Measurements from ENCODE around the gene PSMB7. TPM values are rescaled to one million over a fixed set of nuclear protein-coding genes. Genes with fewer than 3 reads are reported as not detected.

Gene PSMB7
- total and polyA plus RNA-seq, 12 donors: 148 to 308 (median 163) TPM

DNA sequence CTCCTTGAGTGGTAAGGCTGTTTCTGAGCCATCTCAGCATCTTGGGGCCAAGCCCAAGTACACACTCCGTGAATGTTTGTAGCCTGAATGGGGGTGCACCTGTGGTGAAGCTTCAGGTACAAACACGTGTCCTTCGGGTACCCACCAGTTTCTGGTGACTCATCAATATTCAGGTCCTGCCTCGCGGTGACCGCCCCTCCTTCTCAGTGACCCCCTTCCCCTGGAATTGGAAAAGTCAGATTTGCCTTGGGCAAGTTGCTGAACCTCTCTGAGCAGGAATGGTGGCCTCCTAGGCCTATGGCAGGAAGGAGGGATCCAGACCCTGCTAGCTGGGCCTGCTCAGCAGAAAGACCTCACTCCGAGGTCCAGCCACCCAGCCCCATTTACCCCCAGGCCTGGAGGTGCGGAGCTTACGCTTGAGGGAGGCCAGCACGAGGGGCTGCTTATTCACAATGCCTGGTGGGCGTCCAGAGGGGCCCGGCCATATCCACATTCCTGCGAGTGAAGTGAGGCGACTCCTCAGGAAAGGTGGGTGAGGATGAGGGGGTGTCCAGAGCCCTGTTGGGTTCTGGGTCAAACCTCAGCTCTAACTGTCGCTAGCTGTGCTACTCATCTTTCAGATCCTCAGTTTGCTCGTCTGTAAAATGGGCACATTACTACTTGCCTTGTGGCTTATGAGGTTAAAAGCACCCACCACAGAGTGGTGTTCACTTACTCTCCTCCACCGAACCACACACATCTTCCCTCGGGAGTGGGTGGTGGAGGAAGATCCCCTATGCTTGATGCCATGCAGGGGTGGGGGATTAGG lies 42.0 kb upstream of the PSMB7 start:
- H3K27ac ChIP-seq: no peak overlapping the region
- H3K4me3 ChIP-seq: no peak overlapping the region
- ATAC-seq (no peak), DNase-seq (no peak)
- peaks cover 0 to 12% (median 0%) of the 10 kb centered on the region in 11 donors for H3K9me3 ChIP-seq
- intact Hi-C loops (cut with DNase I): no loop called here
- no peak for TF ChIP-seq CTCF (IDR thresholded peaks at IDR 0.05)
- H3K27me3 ChIP-seq: peaks cover 5 to 30% (median 25%) of the 10 kb centered on the region in 7 donors
- H3K36me3 ChIP-seq: no peaks in the 10 kb centered on the region
- peaks cover 0 to 3% (median 0%) of the 10 kb centered on the region in 9 donors for H3K4me1 ChIP-seq
- 86 to 88% methylated on average over 18 of the region's 18 CpGs for WGBS, 2 donors

- TF ChIP-seq CTCF (IDR thresholded peaks at IDR 0.05): no peak
- H3K9me3 ChIP-seq: peaks cover 0 to 12% (median 0%) of the 10 kb centered on the region in 11 donors
- peaks cover 0 to 3% (median 0%) of the 10 kb centered on the region in 9 donors for H3K4me1 ChIP-seq
- whole genome bisulfite sequencing, 2 donors: 66 to 68% methylated on average over 15 of the region's 15 CpGs
- no peaks in the 10 kb centered on the region for H3K36me3 ChIP-seq
- H3K27me3 ChIP-seq: peaks cover 5 to 38% (median 33%) of the 10 kb centered on the region in 7 donors
- no peak overlapping the region for H3K4me3 ChIP-seq
- H3K27ac ChIP-seq: no peak overlapping the region
- ATAC-seq (no peak), DNase-seq (no peak)
- intact Hi-C loops (cut with DNase I): no loop called here
Measured at GRCh38 chr9:124456341-124457078, 41.3 kb upstream of the PSMB7 start.

- intact Hi-C loops (cut with DNase I): no loop called here
- ATAC-seq: no peak
- Histone ChIP-seq H3K9me3 (peaks cover 0 to 6% (median 0%) of the 10 kb centered on the region in 11 donors), H3K27me3 (peaks cover 7 to 45% (median 39%) of the 10 kb centered on the region in 7 donors), H3K36me3 (no peaks in the 10 kb centered on the region), H3K27ac (no peak overlapping the region), H3K4me1 (peaks cover 0 to 7% (median 2%) of the 10 kb centered on the region in 9 donors), H3K4me3 (no peak overlapping the region)
- DNase-seq: no peak
- TF ChIP-seq CTCF (IDR thresholded peaks at IDR 0.05): no peak
- whole genome bisulfite sequencing, 2 donors: 76 to 82% methylated on average over 7 of the region's 7 CpGs
Measured at GRCh38 chr9:124455820-124456219, 40.6 kb upstream of the PSMB7 start.

- DNase-seq: no peak
- H3K9me3 ChIP-seq: no peaks in the 10 kb centered on the region
- peaks cover 0 to 13% (median 8%) of the 10 kb centered on the region in 9 donors for H3K4me1 ChIP-seq
- 77 to 81% methylated on average over 14 of the region's 14 CpGs for WGBS, 2 donors
- ATAC-seq: no peak
- TF ChIP-seq CTCF (IDR thresholded peaks at IDR 0.05): no peak
- peaks cover 16 to 54% (median 48%) of the 10 kb centered on the region in 7 donors for H3K27me3 ChIP-seq
- H3K27ac ChIP-seq: no peak overlapping the region
- H3K4me3 ChIP-seq: no peak overlapping the region
- intact Hi-C loops (cut with DNase I): no loop called here
- no peaks in the 10 kb centered on the region for H3K36me3 ChIP-seq
Measured at GRCh38 chr9:124454791-124455443, 39.7 kb upstream of the PSMB7 start.
